HepG2 (cell line): ENCODE results near the gene USB1. TPM values are rescaled to one million over a fixed set of nuclear protein-coding genes. Genes with fewer than 3 reads are reported as not detected.

Experiments
- ARID2 ChIP-seq: sonication (generic); formaldehyde crosslinking; IDR thresholded peaks from 2 replicates; pipeline ENCODE4 v1.8.1; 2022; ENCODE audit warnings: mild to moderate bottlenecking, missing genetic modification reagents, borderline replicate concordance
- ATF7 ChIP-seq, 2 experiments: fragments of 450-650 bp in 1 of 2; sonication (generic) in 1 of 2; formaldehyde crosslinking in 1 of 2; IDR thresholded peaks; 2 replicates each; pipeline versions ENCODE4 v1.4.0 to v1.6.1; 2016 to 2020; ENCODE audit warnings: antibody characterized with exemption in 1 of 2, mild to moderate bottlenecking in 1 of 2, missing genetic modification reagents in 1 of 2
- ATF7-NPFF ChIP-seq: sonication (generic); formaldehyde crosslinking; IDR thresholded peaks from 2 replicates; pipeline ENCODE4 v1.8.1; 2023; ENCODE audit warnings: mild to moderate bottlenecking, low read depth, missing genetic modification reagents, moderate library complexity
- EHMT2 ChIP-seq: fragments of 200-600 bp; sonication (generic); IDR thresholded peaks from 2 replicates; pipeline ENCODE4 v1.7.0; 2017; ENCODE audit warnings: antibody characterized with exemption, low read depth, low read length, borderline replicate concordance
- GPN1 ChIP-seq: sonication (generic); formaldehyde crosslinking; IDR thresholded peaks from 2 replicates; pipeline ENCODE4 v1.5.1; 2020; ENCODE audit warnings: missing genetic modification reagents, borderline replicate concordance
- HINFP ChIP-seq: sonication (generic); formaldehyde crosslinking; IDR thresholded peaks from 2 replicates; pipeline ENCODE4 v1.4.0; 2020; ENCODE audit warnings: low read depth, mild to moderate bottlenecking, missing genetic modification reagents
- HOXD1 ChIP-seq: sonication (generic); formaldehyde crosslinking; IDR thresholded peaks from 2 replicates; pipeline ENCODE4 v1.5.0; 2020; ENCODE audit warnings: missing genetic modification reagents
- JUNB ChIP-seq: sonication (generic); formaldehyde crosslinking; IDR thresholded peaks from 2 replicates; pipeline ENCODE4 v1.8.0; 2022; ENCODE audit warnings: missing genetic modification reagents, mild to moderate bottlenecking, borderline replicate concordance
- KAT7 ChIP-seq: IDR thresholded peaks from 2 replicates; pipeline ENCODE4 v1.6.1; 2018; ENCODE audit warnings: borderline replicate concordance, missing compliant biosample characterization
- PHF21A ChIP-seq: sonication (generic); formaldehyde crosslinking; IDR thresholded peaks from 2 replicates; pipeline ENCODE4 v1.5.0; 2020; ENCODE audit warnings: mild to moderate bottlenecking, missing genetic modification reagents
- RFXAP ChIP-seq: sonication (generic); formaldehyde crosslinking; IDR thresholded peaks from 2 replicates; pipeline ENCODE4 v1.4.0; 2020; ENCODE audit warnings: missing genetic modification reagents, borderline replicate concordance
- SP2 ChIP-seq: sonication (generic); formaldehyde crosslinking; IDR thresholded peaks from 2 replicates; pipeline ENCODE4 v1.5.1; 2020; ENCODE audit warnings: mild to moderate bottlenecking, missing genetic modification reagents
- SPEN ChIP-seq: sonication (generic); formaldehyde crosslinking; IDR thresholded peaks from 2 replicates; pipeline ENCODE4 v1.5.1; 2020; ENCODE audit warnings: low read depth, mild to moderate bottlenecking, missing genetic modification reagents
- ZBTB10 ChIP-seq: sonication (generic); formaldehyde crosslinking; IDR thresholded peaks from 2 replicates; pipeline ENCODE4 v1.4.0; 2020; ENCODE audit warnings: missing genetic modification reagents, borderline replicate concordance
- ZNF225 ChIP-seq: sonication (generic); formaldehyde crosslinking; IDR thresholded peaks from 2 replicates; pipeline ENCODE4 v1.4.0; 2020; ENCODE audit warnings: mild to moderate bottlenecking, missing genetic modification reagents
- ZNF34 ChIP-seq: sonication (generic); formaldehyde crosslinking; IDR thresholded peaks from 2 replicates; pipeline ENCODE4 v1.4.0; 2020; ENCODE audit warnings: mild to moderate bottlenecking, missing genetic modification reagents, borderline replicate concordance
- ZNF83 ChIP-seq: sonication (generic); formaldehyde crosslinking; IDR thresholded peaks from 2 replicates; pipeline ENCODE4 v1.4.0; 2020; ENCODE audit warnings: missing genetic modification reagents, mild to moderate bottlenecking, borderline replicate concordance
- ZSCAN29 ChIP-seq: sonication (generic); formaldehyde crosslinking; conservative IDR thresholded peaks from 2 replicates; pipeline ENCODE4 v1.4.0; 2020; ENCODE audit warnings: mild to moderate bottlenecking, missing genetic modification reagents
- polyA plus RNA-seq, 8 experiments: library from polyadenylated mRNA; depleted of rRNA in 3 of 8; stranded (reverse) in 7 of 8; unstranded in 1 of 8; fragments of >200 nt; fragmentation: Illumina TruSeq in 4 of 8; extraction: Trizol in 4 of 8; gene quantifications; 2 replicates each; pipeline versions ENCODE4 v1.2.1 to v1.2.3, GENCODE V29; 2011 to 2016; ENCODE audit warnings: low read depth in 4 of 8, missing spikeins in 1 of 8, mixed read lengths in 1 of 8; ENCODE audit not compliant: insufficient read depth in 1 of 8
- total RNA-seq, 5 experiments: library from RNA; depleted of rRNA; stranded (reverse); fragments of >200 nt; fragmentation: Illumina TruSeq; extraction: Trizol; gene quantifications; 2 replicates each; pipeline ENCODE4 v1.2.3, GENCODE V29; 2016; ENCODE audit warnings: low read depth in 1 of 5
- TF ChIP-seq, protein P1 (sequence below): sonication (generic); formaldehyde crosslinking; IDR thresholded peaks from 2 replicates; pipeline ENCODE4 v1.4.0; 2020; ENCODE audit warnings: mild to moderate bottlenecking, missing genetic modification reagents, borderline replicate concordance
- TF ChIP-seq, protein P2 (sequence below): sonication (generic); formaldehyde crosslinking; IDR thresholded peaks from 2 replicates; pipeline ENCODE4 v1.4.0; 2020; ENCODE audit warnings: missing genetic modification reagents

Gene USB1
- total and polyA plus RNA-seq, 2 of the 13 experiments (the other 11 are each of a cell fraction or from before 2014, with no cell fraction given) = 16.7 to 65.4 TPM

DNA sequence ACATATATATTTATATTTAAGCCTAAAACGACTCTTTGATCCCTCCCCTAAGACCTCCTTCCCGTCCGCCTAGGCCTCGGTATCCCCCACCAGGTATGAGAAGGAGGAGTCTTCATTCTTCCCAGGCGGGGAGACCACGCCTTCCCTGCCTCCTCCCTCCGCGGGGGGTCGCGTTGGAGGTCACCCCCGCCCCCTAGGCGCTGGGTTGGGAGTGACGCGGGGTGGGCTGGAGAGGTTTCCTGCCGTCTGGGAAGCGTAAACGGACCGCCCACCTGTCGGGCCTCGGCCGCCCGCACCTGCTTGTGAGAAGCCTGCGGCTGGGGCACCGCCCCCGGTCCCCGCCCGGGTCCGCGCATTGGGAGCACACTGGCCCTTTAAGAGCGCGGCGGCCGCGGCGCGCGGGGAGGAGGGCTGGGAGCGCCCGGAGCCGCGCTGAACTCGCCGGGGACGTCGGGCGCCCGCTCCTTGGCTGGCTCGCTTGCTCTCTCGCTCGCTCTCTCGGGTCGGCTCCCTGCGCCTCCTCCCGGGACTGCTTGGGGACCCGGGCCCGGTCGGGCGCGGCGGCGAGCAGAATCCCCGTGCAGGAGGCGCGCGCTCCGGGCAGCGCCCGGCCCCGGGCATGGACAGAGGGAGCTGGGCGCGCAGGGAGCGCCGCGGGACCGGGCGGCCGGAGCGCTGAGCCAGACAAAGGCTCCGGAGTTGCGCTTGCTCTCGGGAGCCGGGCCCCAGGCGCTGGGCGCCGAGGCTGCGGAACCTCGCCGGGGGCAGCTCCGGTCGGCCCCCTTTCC, 24.3 kb downstream of the USB1 start, which contains the start of gene MMP15 (continued):
- TF ChIP-seq ZSCAN29 (CRISPR knock-in tag) (0 out of 2 replicates have a peak, but pooled peaks have one; percentile 5), HOXD1 (CRISPR knock-in tag) (peak; percentile 65), HINFP (CRISPR knock-in tag) (peak; percentile 100), JUNB (CRISPR knock-in tag) (no peak), ZBTB10 (CRISPR knock-in tag) (0 out of 2 replicates have a peak, but pooled peaks have one; percentile 23), SP2 (no peak; the same call in 1 of the 2 replicates), ZNF83 (CRISPR knock-in tag) (0 out of 2 replicates have a peak, but pooled peaks have one; percentile 82), GPN1 (CRISPR knock-in tag) (no peak), ZNF34 (CRISPR knock-in tag) (peak; percentile 11; the same call in 1 of the 2 replicates), RFXAP (peak; percentile 48; the same call in 1 of the 2 replicates), PHF21A (CRISPR knock-in tag) (peak; percentile 63; the same call in 1 of the 2 replicates), EHMT2 (no peak), ZNF225 (peak; percentile 85; the same call in 1 of the 2 replicates), SPEN (peak; percentile 85; the same call in 1 of the 2 replicates), ARID2 (CRISPR knock-in tag) (peak; percentile 62; the same call in 1 of the 2 replicates), KAT7 (CRISPR knock-in tag) (peak; percentile 59; the same call in 1 of the 2 replicates), ATF7-NPFF (peak; percentile 57), ATF7 (IDR thresholded peaks at IDR 0.05) (no peak), ATF7 (CRISPR knock-in tag; IDR thresholded peaks at IDR 0.05) (no peak)
- TF ChIP-seq, protein P1, sequence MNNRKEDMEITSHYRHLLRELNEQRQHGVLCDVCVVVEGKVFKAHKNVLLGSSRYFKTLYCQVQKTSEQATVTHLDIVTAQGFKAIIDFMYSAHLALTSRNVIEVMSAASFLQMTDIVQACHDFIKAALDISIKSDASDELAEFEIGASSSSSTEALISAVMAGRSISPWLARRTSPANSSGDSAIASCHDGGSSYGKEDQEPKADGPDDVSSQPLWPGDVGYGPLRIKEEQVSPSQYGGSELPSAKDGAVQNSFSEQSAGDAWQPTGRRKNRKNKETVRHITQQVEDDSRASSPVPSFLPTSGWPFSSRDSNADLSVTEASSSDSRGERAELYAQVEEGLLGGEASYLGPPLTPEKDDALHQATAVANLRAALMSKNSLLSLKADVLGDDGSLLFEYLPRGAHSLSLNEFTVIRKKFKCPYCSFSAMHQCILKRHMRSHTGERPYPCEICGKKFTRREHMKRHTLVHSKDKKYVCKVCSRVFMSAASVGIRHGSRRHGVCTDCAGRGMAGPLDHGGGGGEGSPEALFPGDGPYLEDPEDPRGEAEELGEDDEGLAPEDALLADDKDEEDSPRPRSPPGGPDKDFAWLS (CRISPR knock-in tag) = no peak
- TF ChIP-seq, protein P2, sequence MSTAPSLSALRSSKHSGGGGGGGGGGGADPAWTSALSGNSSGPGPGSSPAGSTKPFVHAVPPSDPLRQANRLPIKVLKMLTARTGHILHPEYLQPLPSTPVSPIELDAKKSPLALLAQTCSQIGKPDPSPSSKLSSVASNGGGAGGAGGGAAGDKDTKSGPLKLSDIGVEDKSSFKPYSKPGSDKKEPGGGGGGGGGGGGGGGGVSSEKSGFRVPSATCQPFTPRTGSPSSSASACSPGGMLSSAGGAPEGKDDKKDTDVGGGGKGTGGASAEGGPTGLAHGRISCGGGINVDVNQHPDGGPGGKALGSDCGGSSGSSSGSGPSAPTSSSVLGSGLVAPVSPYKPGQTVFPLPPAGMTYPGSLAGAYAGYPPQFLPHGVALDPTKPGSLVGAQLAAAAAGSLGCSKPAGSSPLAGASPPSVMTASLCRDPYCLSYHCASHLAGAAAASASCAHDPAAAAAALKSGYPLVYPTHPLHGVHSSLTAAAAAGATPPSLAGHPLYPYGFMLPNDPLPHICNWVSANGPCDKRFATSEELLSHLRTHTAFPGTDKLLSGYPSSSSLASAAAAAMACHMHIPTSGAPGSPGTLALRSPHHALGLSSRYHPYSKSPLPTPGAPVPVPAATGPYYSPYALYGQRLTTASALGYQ (CRISPR knock-in tag) = peak; percentile 29; the same call in 1 of the 2 replicates
